ENCODE results near the gene ZNF267.

GRCh38 chr16:31893824-31894223, 20.2 kb downstream of the ZNF267 start:
- no peak for TF ChIP-seq CTCF (IDR thresholded peaks at IDR 0.05)
- TF ChIP-seq REST (IDR thresholded peaks at IDR 0.05; ENCODE audit: insufficient read depth in 1 of 2, low read depth in 2 of 2, low read length in 1 of 2), result no peak
